SU-DHL-6 (cell line): Measurements from ENCODE around the gene ANP32D.

Experiments
- H2AFZ ChIP-seq: fragments of 200-600 bp; sonication (generic); 2 replicates; pipeline ENCODE4 v1.6.1; 2014; ENCODE audit warnings: low read depth, mild to moderate bottlenecking, moderate library complexity, mixed read lengths, antibody characterized with exemption, low read length; ENCODE audit not compliant: severe bottlenecking
- H3F3A ChIP-seq: fragments of 200-600 bp; shearing (Covaris generic); 2 replicates; pipeline ENCODE4 v1.6.0; 2016; ENCODE audit warnings: antibody characterized with exemption, mild to moderate bottlenecking; ENCODE audit not compliant: insufficient read depth
- H3K27ac ChIP-seq: fragments of 200-600 bp; sonication (generic); 2 replicates; pipeline ENCODE4 v1.5.1; 2016; ENCODE audit warnings: low read depth, mild to moderate bottlenecking, low read length, moderate library complexity, mixed read lengths
- H3K27me3 ChIP-seq: fragments of 200-600 bp; sonication (generic), shearing (Covaris generic); 2 replicates; pipeline ENCODE4 v1.6.0; 2014; ENCODE audit warnings: mild to moderate bottlenecking, low read length
- H3K36me3 ChIP-seq: fragments of 200-600 bp; sonication (generic); 2 replicates; pipeline ENCODE4 v1.6.1; 2014; ENCODE audit warnings: mild to moderate bottlenecking, low read length, mixed read lengths
- H3K4me2 ChIP-seq: fragments of 300-600, 200-600 bp; shearing (Covaris generic), sonication (generic); 2 replicates; pipeline ENCODE4 v1.6.0; 2014; ENCODE audit warnings: low read length, low read depth, mild to moderate bottlenecking; ENCODE audit not compliant: poor library complexity, severe bottlenecking
- H3K4me3 ChIP-seq: fragments of 200-600 bp; sonication (generic); 2 replicates; pipeline ENCODE4 v1.5.1; 2014; ENCODE audit warnings: antibody characterized with exemption, low read length, mild to moderate bottlenecking, mixed read lengths; ENCODE audit not compliant: insufficient read depth, poor library complexity, severe bottlenecking
- H3K79me2 ChIP-seq: fragments of 200-600 bp; sonication (generic); 2 replicates; pipeline ENCODE4 v1.6.1; 2014; ENCODE audit warnings: mild to moderate bottlenecking, low read length, moderate library complexity; ENCODE audit not compliant: insufficient read depth
- H3K9ac ChIP-seq: fragments of 200-600 bp; sonication (generic); 2 replicates; pipeline ENCODE4 v1.7.0; 2014; ENCODE audit warnings: mild to moderate bottlenecking, low read length
- H3K9me2 ChIP-seq: fragments of 200-600 bp; sonication (generic); replicated peaks from 2 replicates; pipeline ENCODE4 v1.6.1; 2014; ENCODE audit warnings: low read length; ENCODE audit not compliant: insufficient read depth
- H3K9me3 ChIP-seq: fragments of 200-600 bp; sonication (generic); 2 replicates; pipeline ENCODE4 v1.6.1; 2014; ENCODE audit warnings: low read length, mixed read lengths; ENCODE audit not compliant: insufficient read depth
- H4K20me1 ChIP-seq: fragments of 200-600 bp; sonication (generic); 2 replicates; pipeline ENCODE4 v1.6.1; 2014; ENCODE audit warnings: low read depth, mild to moderate bottlenecking, antibody characterized with exemption, low read length, moderate library complexity, mixed read lengths
- CTCF ChIP-seq: fragments of 200-600 bp; sonication (generic); IDR thresholded peaks from one replicate; pipeline ENCODE4 v1.5.1; 2017; ENCODE audit warnings: antibody characterized with exemption, mild to moderate bottlenecking, low read length, moderate library complexity; ENCODE audit not compliant: insufficient read depth, poor library complexity, severe bottlenecking
- EZH2phosphoT487 ChIP-seq: fragments of 200-600 bp; sonication (generic), shearing (Covaris generic); conservative IDR thresholded peaks from 2 replicates; pipeline ENCODE4 v1.6.1; 2018; ENCODE audit warnings: mild to moderate bottlenecking, antibody characterized with exemption, low read length, moderate library complexity, mixed read lengths

The ANP32D gene

GRCh38 chr12:48441069-48441468 is 31.3 kb upstream of the ANP32D start:
- H2AFZ ChIP-seq = no peak overlapping the region
- H3K79me2 ChIP-seq = no peaks in the 10 kb centered on the region
- H3K27ac ChIP-seq = no peak overlapping the region
- H3K9me3 ChIP-seq = no peaks in the 10 kb centered on the region
- no peaks in the 10 kb centered on the region for H3K9me2 ChIP-seq
- no peaks in the 10 kb centered on the region for H3K36me3 ChIP-seq
- H4K20me1 ChIP-seq = no peaks in the 10 kb centered on the region
- TF ChIP-seq EZH2phosphoT487 (no peak), CTCF (no peak)
- H3K27me3 ChIP-seq = no peaks in the 10 kb centered on the region
- H3F3A ChIP-seq = no peaks in the 10 kb centered on the region
- H3K4me3 ChIP-seq = no peak overlapping the region
- H3K9ac ChIP-seq = no peak overlapping the region
- H3K4me2 ChIP-seq = no peak overlapping the region

- H3K9ac ChIP-seq = no peak overlapping the region
- no peak overlapping the region for H3K4me3 ChIP-seq
- H3K9me2 ChIP-seq = no peaks in the 10 kb centered on the region
- H3K27me3 ChIP-seq = no peaks in the 10 kb centered on the region
- H4K20me1 ChIP-seq = no peaks in the 10 kb centered on the region
- no peak overlapping the region for H3K27ac ChIP-seq
- H3K36me3 ChIP-seq = no peaks in the 10 kb centered on the region
- H2AFZ ChIP-seq = no peak overlapping the region
- TF ChIP-seq CTCF = no peak
- TF ChIP-seq EZH2phosphoT487 = no peak
- no peak overlapping the region for H3K4me2 ChIP-seq
- H3K79me2 ChIP-seq = no peaks in the 10 kb centered on the region
- no peaks in the 10 kb centered on the region for H3F3A ChIP-seq
- no peaks in the 10 kb centered on the region for H3K9me3 ChIP-seq
Observed at GRCh38 chr12:48442179-48442847, 30.0 kb upstream of the ANP32D start.

- TF ChIP-seq EZH2phosphoT487 (no peak), CTCF (no peak)
- Histone ChIP-seq H3K79me2 (no peaks in the 10 kb centered on the region), H3K9ac (no peak overlapping the region), H3K9me3 (no peaks in the 10 kb centered on the region), H3K27ac (no peak overlapping the region), H3K4me2 (no peak overlapping the region), H3K9me2 (no peaks in the 10 kb centered on the region), H2AFZ (no peak overlapping the region), H3K4me3 (no peak overlapping the region), H3K36me3 (no peaks in the 10 kb centered on the region), H3F3A (no peaks in the 10 kb centered on the region), H4K20me1 (no peaks in the 10 kb centered on the region), H3K27me3 (no peaks in the 10 kb centered on the region)
Observed at GRCh38 chr12:48445538-48445937, 26.8 kb upstream of the ANP32D start.
